ENCODE data around the gene BDKRB2.

Gene BDKRB2

DNA sequence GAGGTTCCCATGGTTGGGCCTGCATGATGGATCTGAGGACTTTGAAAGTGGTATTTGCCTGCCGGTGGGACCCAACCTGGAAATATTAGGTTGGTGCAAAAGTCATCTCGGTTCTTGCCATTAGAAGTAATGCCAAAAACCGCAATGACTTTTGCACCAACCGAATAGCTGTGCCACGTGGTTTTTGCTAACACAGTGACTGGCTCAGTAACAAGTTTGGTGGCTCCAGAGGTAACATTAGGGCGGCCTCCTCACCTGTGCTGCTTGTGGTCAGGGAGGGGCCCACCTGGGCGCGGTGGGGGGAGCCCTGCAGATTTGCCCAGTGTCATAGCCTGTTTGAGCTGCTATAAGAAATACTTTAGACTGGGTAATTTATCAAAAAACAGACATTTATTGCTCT lies 1.8 kb downstream of the BDKRB2 start:
- TF ChIP-seq SIN3A (IDR thresholded peaks at IDR 0.05; ENCODE audit: borderline replicate concordance, insufficient read depth, low read length) (no peak), POLR2AphosphoS5 (IDR thresholded peaks at IDR 0.05; ENCODE audit: low read depth, low read length) (no peak), FOXP2 (optimal IDR thresholded peaks at IDR 0.05; ENCODE audit: borderline replicate concordance, extremely low read depth, extremely low read length, insufficient read depth) (no peak), REST (IDR thresholded peaks at IDR 0.05; ENCODE audit: insufficient read depth in 1 of 2, low read depth in 2 of 2, low read length in 2 of 2) (no peak), TAF1 (IDR thresholded peaks at IDR 0.05; ENCODE audit: borderline replicate concordance, insufficient read depth, low read length) (no peak)

GRCh38 chr14:96207686-96208085 lies 3.0 kb downstream of the BDKRB2 start:
- TF ChIP-seq POLR2AphosphoS5 (IDR thresholded peaks at IDR 0.05; ENCODE audit: low read depth, low read length) (no peak), REST (IDR thresholded peaks at IDR 0.05; ENCODE audit: insufficient read depth in 1 of 2, low read depth in 2 of 2, low read length in 2 of 2) (no peak), FOXP2 (optimal IDR thresholded peaks at IDR 0.05; ENCODE audit: borderline replicate concordance, extremely low read depth, extremely low read length, insufficient read depth) (no peak), TAF1 (IDR thresholded peaks at IDR 0.05; ENCODE audit: borderline replicate concordance, insufficient read depth, low read length) (no peak), SIN3A (IDR thresholded peaks at IDR 0.05; ENCODE audit: borderline replicate concordance, insufficient read depth, low read length) (no peak)

- no peak for TF ChIP-seq REST (IDR thresholded peaks at IDR 0.05; ENCODE audit: insufficient read depth in 1 of 2, low read depth in 2 of 2, low read length in 2 of 2)
- TF ChIP-seq TAF1 (IDR thresholded peaks at IDR 0.05; ENCODE audit: borderline replicate concordance, insufficient read depth, low read length): no peak
- no peak for TF ChIP-seq SIN3A (IDR thresholded peaks at IDR 0.05; ENCODE audit: borderline replicate concordance, insufficient read depth, low read length)
- TF ChIP-seq POLR2AphosphoS5 (IDR thresholded peaks at IDR 0.05; ENCODE audit: low read depth, low read length): no peak
- no peak for TF ChIP-seq FOXP2 (optimal IDR thresholded peaks at IDR 0.05; ENCODE audit: borderline replicate concordance, extremely low read depth, extremely low read length, insufficient read depth)
These were observed 4.1 kb downstream of the BDKRB2 start for GRCh38 chr14:96208739-96209138.

GRCh38 chr14:96212140-96212539 lies 7.5 kb downstream of the BDKRB2 start:
- TF ChIP-seq POLR2AphosphoS5 (IDR thresholded peaks at IDR 0.05; ENCODE audit: low read depth, low read length) (no peak), TAF1 (IDR thresholded peaks at IDR 0.05; ENCODE audit: borderline replicate concordance, insufficient read depth, low read length) (no peak), SIN3A (IDR thresholded peaks at IDR 0.05; ENCODE audit: borderline replicate concordance, insufficient read depth, low read length) (no peak), REST (IDR thresholded peaks at IDR 0.05; ENCODE audit: insufficient read depth in 1 of 2, low read depth in 2 of 2, low read length in 2 of 2) (no peak), FOXP2 (optimal IDR thresholded peaks at IDR 0.05; ENCODE audit: borderline replicate concordance, extremely low read depth, extremely low read length, insufficient read depth) (no peak)

GRCh38 chr14:96212896-96213295 lies 8.3 kb downstream of the BDKRB2 start:
- TF ChIP-seq FOXP2 (optimal IDR thresholded peaks at IDR 0.05; ENCODE audit: borderline replicate concordance, extremely low read depth, extremely low read length, insufficient read depth) (no peak), POLR2AphosphoS5 (IDR thresholded peaks at IDR 0.05; ENCODE audit: low read depth, low read length) (no peak), REST (IDR thresholded peaks at IDR 0.05; ENCODE audit: insufficient read depth in 1 of 2, low read depth in 2 of 2, low read length in 2 of 2) (no peak), TAF1 (IDR thresholded peaks at IDR 0.05; ENCODE audit: borderline replicate concordance, insufficient read depth, low read length) (no peak), SIN3A (IDR thresholded peaks at IDR 0.05; ENCODE audit: borderline replicate concordance, insufficient read depth, low read length) (no peak)

All from PFSK-1 (cell line).